ENCODE data around the gene ZBTB8A. TPM values are rescaled to one million over a fixed set of nuclear protein-coding genes. Genes with fewer than 3 reads are reported as not detected.
"Not testable (repeated sequence)": the region's sequence is repeated elsewhere in the genome, so short reads cannot be mapped to it uniquely, and the experiment has no call there.

The ZBTB8A gene
- total RNA-seq, 2 experiments from 2014 or later = 0.29 to 0.54 TPM

DNA sequence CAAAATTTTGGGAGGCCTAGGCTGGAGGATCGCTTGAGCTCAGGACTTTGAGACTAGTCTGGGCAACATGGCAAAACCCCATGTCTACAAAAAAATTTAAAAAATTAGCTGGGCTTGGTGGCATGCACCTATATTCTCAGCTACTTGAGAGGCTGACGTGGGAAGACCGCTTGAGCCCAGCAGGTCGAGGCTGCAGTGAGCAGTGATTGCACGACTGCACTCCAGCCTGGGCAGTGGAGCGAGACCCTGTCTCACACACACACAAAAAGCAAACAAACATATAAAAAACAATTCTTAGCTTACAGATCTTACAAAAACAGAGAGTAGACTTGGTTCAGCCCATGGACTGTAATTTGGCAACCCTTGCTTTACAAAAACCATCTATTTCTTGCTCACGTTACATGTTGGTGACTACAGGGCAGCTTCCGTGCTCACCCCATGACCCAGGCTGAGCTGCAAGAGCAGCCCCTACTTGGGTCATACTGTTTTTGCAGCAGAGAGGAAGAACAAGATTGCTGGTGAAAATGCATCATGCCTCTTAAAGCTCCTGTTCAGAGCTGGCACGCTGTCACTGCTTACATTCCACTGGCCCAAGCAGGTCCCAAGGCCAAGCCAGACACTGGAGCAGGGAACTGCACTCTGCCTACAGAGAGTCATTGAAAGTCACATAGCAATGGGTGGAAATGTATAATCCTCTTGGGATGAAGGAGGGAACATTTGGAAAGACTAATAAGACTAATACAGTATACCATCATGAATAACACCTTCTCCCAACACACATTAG is 13.4 kb upstream of the ZBTB8A start:
- ChIA-PET POLR2A (interaction anchor here (0.5 to 0.7 kb wide), 4 partner anchors 38 to 265 kb away, joined by 3 to 10 read pairs (median 4); no protein-coding TSS in a partner anchor), CTCF (ENCODE audit: unreplicated experiment) (no interaction called here)
- Histone ChIP-seq H3K4me1 (ENCODE audit: insufficient read depth, low read length, poor library complexity, severe bottlenecking) (peaks cover 4% of the 10 kb centered on the region), H3K9me3 (ENCODE audit: low read length) (no peaks in the 10 kb centered on the region), H3K36me3 (ENCODE audit: insufficient read depth, low read length) (no peaks in the 10 kb centered on the region), H3K27ac (ENCODE audit: low read depth, low read length, poor library complexity, severe bottlenecking) (no peak overlapping the region), H3K9me2 (ENCODE audit: insufficient read depth, low read length) (no peaks in the 10 kb centered on the region), H2AFZ (ENCODE audit: low read length) (no peak overlapping the region), H3K79me2 (ENCODE audit: insufficient read depth, low read depth, low read length) (no peaks in the 10 kb centered on the region), H3K4me3 (ENCODE audit: low read depth, low read length, poor library complexity, severe bottlenecking) (no peak overlapping the region), H3K4me2 (ENCODE audit: low read length) (no peak overlapping the region), H4K20me1 (ENCODE audit: insufficient read depth, low read length) (no peaks in the 10 kb centered on the region)
- intact Hi-C loops (cut with micrococcal nuclease; ENCODE audit: unreplicated experiment) = no loop called here
- no peak for TF ChIP-seq EZH2phosphoT487 (IDR thresholded peaks at IDR 0.05; ENCODE audit: borderline replicate concordance, low read depth, low read length)
- no peak for TF ChIP-seq CTCF (conservative IDR thresholded peaks at IDR 0.05; ENCODE audit: low read length)
- no TSS peak for BruUV-seq (replicated peaks)
- DNase-seq (ENCODE audit: low spot score) = no peak

DNA sequence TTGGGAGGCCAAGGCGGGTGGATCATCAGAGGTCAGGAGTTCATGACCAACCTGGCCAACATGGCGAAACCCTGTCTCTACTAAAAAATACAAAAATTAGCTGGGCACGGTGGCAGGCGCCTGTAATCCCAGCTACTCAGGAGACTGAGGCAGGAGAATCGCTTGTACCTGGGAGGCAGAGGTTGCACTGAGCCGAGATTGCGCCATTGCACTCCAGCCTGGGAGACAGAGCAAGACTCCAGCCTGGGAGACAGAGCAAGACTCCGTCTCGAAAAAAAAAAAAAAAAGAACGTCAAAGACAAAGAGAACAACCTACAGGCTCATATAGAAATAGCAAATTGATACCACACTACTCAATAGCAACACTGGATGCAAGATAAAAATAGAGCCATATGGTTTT is 10.7 kb upstream of the ZBTB8A start:
- H3K9me2 ChIP-seq (ENCODE audit: insufficient read depth, low read length); H2AFZ ChIP-seq (ENCODE audit: low read length); H3K4me3 ChIP-seq (ENCODE audit: low read depth, low read length, poor library complexity, severe bottlenecking); H3K4me2 ChIP-seq (ENCODE audit: low read length); intact Hi-C loops (cut with micrococcal nuclease; ENCODE audit: unreplicated experiment); H3K27ac ChIP-seq (ENCODE audit: low read depth, low read length, poor library complexity, severe bottlenecking); DNase-seq (ENCODE audit: low spot score); H3K4me1 ChIP-seq (ENCODE audit: insufficient read depth, low read length, poor library complexity, severe bottlenecking); CTCF ChIA-PET (ENCODE audit: unreplicated experiment); H3K79me2 ChIP-seq (ENCODE audit: insufficient read depth, low read depth, low read length); H3K36me3 ChIP-seq (ENCODE audit: insufficient read depth, low read length); BruUV-seq (replicated peaks); H4K20me1 ChIP-seq (ENCODE audit: insufficient read depth, low read length); H3K9me3 ChIP-seq (ENCODE audit: low read length): not testable (repeated sequence)
- POLR2A ChIA-PET = interaction anchor here (0.6 to 0.7 kb wide), 2 partner anchors 72 to 97 kb away, joined by 3 to 5 read pairs; no protein-coding TSS in a partner anchor

GRCh38 chr1:32533792-32534327 is 5.4 kb upstream of the ZBTB8A start:
- no peaks in the 10 kb centered on the region for H4K20me1 ChIP-seq (ENCODE audit: insufficient read depth, low read length)
- H3K79me2 ChIP-seq (ENCODE audit: insufficient read depth, low read depth, low read length) = no peaks in the 10 kb centered on the region
- no peaks in the 10 kb centered on the region for H3K9me3 ChIP-seq (ENCODE audit: low read length)
- intact Hi-C loops (cut with micrococcal nuclease; ENCODE audit: unreplicated experiment) = no loop called here
- TF ChIP-seq EZH2phosphoT487 (IDR thresholded peaks at IDR 0.05; ENCODE audit: borderline replicate concordance, low read depth, low read length) = no peak
- no peak for TF ChIP-seq CTCF (conservative IDR thresholded peaks at IDR 0.05; ENCODE audit: low read length)
- BruUV-seq (replicated peaks) = no TSS peak
- H3K4me2 ChIP-seq (ENCODE audit: low read length) = no peak overlapping the region
- no peaks in the 10 kb centered on the region for H3K9me2 ChIP-seq (ENCODE audit: insufficient read depth, low read length)
- peaks cover 7% of the 10 kb centered on the region for H3K4me1 ChIP-seq (ENCODE audit: insufficient read depth, low read length, poor library complexity, severe bottlenecking)
- H3K4me3 ChIP-seq (ENCODE audit: low read depth, low read length, poor library complexity, severe bottlenecking) = no peak overlapping the region
- no peak overlapping the region for H2AFZ ChIP-seq (ENCODE audit: low read length)
- DNase-seq (ENCODE audit: low spot score) = no peak
- no peak overlapping the region for H3K27ac ChIP-seq (ENCODE audit: low read depth, low read length, poor library complexity, severe bottlenecking)
- CTCF ChIA-PET (ENCODE audit: unreplicated experiment) = no interaction called here
- POLR2A ChIA-PET = interaction anchor here (0.9 to 1.1 kb wide), 2 partner anchors 64 to 163 kb away, joined by 3 to 7 read pairs; no protein-coding TSS in a partner anchor
- no peaks in the 10 kb centered on the region for H3K36me3 ChIP-seq (ENCODE audit: insufficient read depth, low read length)
